Rectal smooth muscle tissue (tissue), 1 donor: ENCODE data around the gene CCR5.

Experiments
- H3K27ac ChIP-seq: one replicate; pipeline ENCODE4 v1.7.0; 2013; ENCODE audit warnings: low read depth, low read length, inconsistent platforms
- H3K27me3 ChIP-seq: one replicate; pipeline ENCODE4 v1.7.0; 2013; ENCODE audit warnings: low read length; ENCODE audit not compliant: control insufficient read depth, insufficient read depth
- H3K36me3 ChIP-seq: one replicate; pipeline ENCODE4 v1.7.0; 2013; ENCODE audit warnings: low read length; ENCODE audit not compliant: control insufficient read depth, insufficient read depth
- H3K4me1 ChIP-seq: one replicate; pipeline ENCODE4 v1.7.0; 2013; ENCODE audit warnings: low read length; ENCODE audit not compliant: control insufficient read depth, insufficient read depth
- H3K4me3 ChIP-seq: one replicate; pipeline ENCODE4 v1.7.0; 2013; ENCODE audit warnings: low read length
- H3K9ac ChIP-seq: one replicate; pipeline ENCODE4 v1.7.0; 2013; ENCODE audit warnings: low read length

Gene CCR5

DNA sequence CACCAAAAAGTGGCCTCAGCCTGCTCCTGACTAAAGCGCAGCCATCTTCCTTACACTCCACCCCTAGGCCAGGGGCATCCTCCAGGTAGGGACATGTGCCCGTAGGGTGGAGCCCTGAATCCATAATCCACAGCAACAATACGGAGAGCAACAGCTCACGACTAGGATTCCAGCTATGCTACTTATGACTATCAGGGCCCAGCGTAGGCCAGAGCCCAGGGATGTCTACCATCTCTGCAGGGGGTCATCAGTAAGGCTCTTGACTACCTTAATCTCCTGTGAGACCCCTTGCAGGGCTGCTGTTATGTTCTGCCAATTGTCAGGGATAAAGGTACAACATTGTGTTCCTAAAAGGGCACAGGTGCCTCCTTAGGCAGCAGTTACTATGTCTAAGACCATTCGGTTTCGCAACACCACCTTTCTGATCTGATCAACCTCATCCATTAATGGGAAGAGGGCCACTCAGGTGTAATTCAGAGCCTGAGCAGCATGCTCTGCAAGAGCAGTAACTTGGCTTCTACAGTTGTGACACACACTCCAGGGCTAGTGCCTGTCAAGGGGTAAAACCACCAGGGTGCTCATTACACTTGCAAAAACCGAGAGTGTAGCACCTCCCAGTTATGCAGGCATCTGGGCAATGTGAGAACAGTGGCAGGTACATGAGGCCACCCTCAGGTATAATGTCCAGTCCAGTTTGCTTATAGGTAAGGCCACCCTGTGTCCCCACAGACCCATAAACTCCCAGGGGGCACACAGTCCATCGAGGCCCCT, 47.3 kb downstream of the CCR5 start:
- no peak overlapping the region for H3K4me3 ChIP-seq
- H3K4me1 ChIP-seq, result no peaks in the 10 kb centered on the region
- no peak overlapping the region for H3K27ac ChIP-seq
- no peaks in the 10 kb centered on the region for H3K27me3 ChIP-seq
- H3K9ac ChIP-seq, result no peak overlapping the region
- no peaks in the 10 kb centered on the region for H3K36me3 ChIP-seq

GRCh38 chr3:46419816-46420215, 49.1 kb downstream of the CCR5 start:
- Histone ChIP-seq H3K27me3 (no peaks in the 10 kb centered on the region), H3K4me3 (no peak overlapping the region), H3K27ac (no peak overlapping the region), H3K9ac (no peak overlapping the region), H3K4me1 (no peaks in the 10 kb centered on the region), H3K36me3 (no peaks in the 10 kb centered on the region)

DNA sequence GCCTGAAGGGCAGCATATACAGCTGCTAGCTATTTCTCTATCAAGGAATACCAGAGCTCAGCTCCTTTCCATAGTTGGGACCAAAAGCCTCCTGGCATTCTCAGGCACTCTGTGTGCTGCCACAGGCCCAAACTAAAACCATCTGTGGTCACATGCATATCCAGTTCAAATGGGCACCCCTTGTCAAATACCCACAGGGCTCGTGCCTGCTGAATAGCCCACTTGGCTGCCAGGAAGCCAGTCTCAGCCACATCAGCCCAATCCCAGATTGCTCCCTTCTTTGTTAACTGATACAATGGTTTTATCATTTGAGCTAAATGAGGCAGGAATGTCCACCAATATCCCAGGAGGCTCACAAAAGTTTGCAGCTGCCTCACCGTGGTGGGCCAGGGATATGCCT, 50.2 kb downstream of the CCR5 start:
- no peak overlapping the region for H3K27ac ChIP-seq
- H3K27me3 ChIP-seq, result no peaks in the 10 kb centered on the region
- no peak overlapping the region for H3K9ac ChIP-seq
- H3K4me1 ChIP-seq, result no peaks in the 10 kb centered on the region
- no peak overlapping the region for H3K4me3 ChIP-seq
- no peaks in the 10 kb centered on the region for H3K36me3 ChIP-seq

- no peaks in the 10 kb centered on the region for H3K27me3 ChIP-seq
- no peak overlapping the region for H3K4me3 ChIP-seq
- no peak overlapping the region for H3K9ac ChIP-seq
- H3K27ac ChIP-seq, result no peak overlapping the region
- H3K4me1 ChIP-seq, result no peaks in the 10 kb centered on the region
- no peaks in the 10 kb centered on the region for H3K36me3 ChIP-seq
Measured at GRCh38 chr3:46422617-46423016, 51.9 kb downstream of the CCR5 start.

- H3K4me1 ChIP-seq, result no peaks in the 10 kb centered on the region
- H3K27ac ChIP-seq, result no peak overlapping the region
- no peak overlapping the region for H3K4me3 ChIP-seq
- no peak overlapping the region for H3K9ac ChIP-seq
- H3K27me3 ChIP-seq, result no peaks in the 10 kb centered on the region
- H3K36me3 ChIP-seq, result no peaks in the 10 kb centered on the region
Measured at GRCh38 chr3:46423588-46423987, 52.8 kb downstream of the CCR5 start.
